Duodenal mucosa (tissue), 2 donors: Measurements from ENCODE around the gene DCTN1.
"Not testable (repeated sequence)": the region's sequence is repeated elsewhere in the genome, so short reads cannot be mapped to it uniquely, and the experiment has no call there.

Experiments used
- H3K27ac ChIP-seq: one replicate; pipeline ENCODE4 v1.7.0; 2013; ENCODE audit warnings: low read depth, low read length
- H3K27me3 ChIP-seq, 2 donors: one replicate each; pipeline ENCODE4 v1.7.0; 2013; ENCODE audit warnings: low read length in 2 of 2, control low read depth in 1 of 2; ENCODE audit not compliant: insufficient read depth in 2 of 2, control insufficient read depth in 1 of 2
- H3K36me3 ChIP-seq, 2 donors: one replicate each; pipeline ENCODE4 v1.7.0; 2013; ENCODE audit warnings: low read length in 2 of 2, control low read depth in 1 of 2; ENCODE audit not compliant: insufficient read depth in 2 of 2, control insufficient read depth in 1 of 2
- H3K4me1 ChIP-seq, 2 donors: one replicate each; pipeline ENCODE4 v1.7.0; 2013; ENCODE audit warnings: low read length in 2 of 2, control low read depth in 1 of 2; ENCODE audit not compliant: insufficient read depth in 2 of 2, control insufficient read depth in 1 of 2
- H3K4me3 ChIP-seq, 2 donors: one replicate each; pipeline ENCODE4 v1.7.0; 2013; ENCODE audit warnings: low read length in 2 of 2, low read depth in 1 of 2
- H3K9ac ChIP-seq, 2 donors: one replicate each; pipeline ENCODE4 v1.7.0; 2013; ENCODE audit warnings: low read length in 2 of 2, low read depth in 1 of 2
- H3K9me3 ChIP-seq, 2 donors: one replicate each; pipeline ENCODE4 v1.7.0; 2013; ENCODE audit warnings: low read length in 2 of 2, control low read depth in 1 of 2; ENCODE audit not compliant: control insufficient read depth in 1 of 2

Gene DCTN1

DNA sequence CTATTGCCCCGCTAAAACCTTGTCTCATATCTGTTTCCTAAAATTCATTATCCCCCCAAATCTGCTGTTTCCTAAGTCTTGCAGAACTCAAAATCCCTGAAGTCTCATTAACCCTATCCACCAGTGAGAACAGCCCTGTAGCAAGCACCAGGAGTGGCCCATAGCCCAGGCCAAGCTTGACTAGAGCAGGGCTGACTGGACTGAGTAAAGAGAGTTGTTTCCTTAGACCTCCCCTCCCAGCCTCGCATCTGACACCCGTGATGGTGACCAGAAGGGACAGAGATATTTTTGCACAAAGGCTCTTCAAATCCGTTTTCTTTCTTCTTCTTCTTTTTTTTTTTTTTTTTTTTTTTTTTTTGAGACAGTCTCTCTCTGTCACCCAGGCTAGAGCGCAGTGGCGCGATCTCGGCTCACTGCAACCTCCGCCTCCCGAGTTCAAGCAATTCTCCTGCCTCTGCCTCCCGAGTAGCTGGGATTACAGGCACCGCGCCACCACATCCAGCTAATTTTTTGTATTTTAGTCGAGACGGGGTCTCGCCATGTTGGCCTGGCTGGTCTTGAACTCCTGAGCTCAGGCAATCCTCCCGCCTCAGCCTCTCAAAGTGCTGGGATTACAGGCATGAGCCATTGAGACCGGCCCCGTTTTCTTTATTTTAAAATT is 40.5 kb upstream of the DCTN1 start:
- H3K27ac ChIP-seq, H3K9me3 ChIP-seq, H3K27me3 ChIP-seq: not testable (repeated sequence)
- peaks cover 10 to 21% of the 10 kb centered on the region in 2 donors for H3K4me1 ChIP-seq
- peaks cover 9 to 12% of the 10 kb centered on the region in 2 donors for H3K36me3 ChIP-seq
- peak overlapping the region; percentile 81 to 86 for H3K4me3 ChIP-seq
- H3K9ac ChIP-seq: peak overlapping the region in 1 of 2 donors; percentile 49

DNA sequence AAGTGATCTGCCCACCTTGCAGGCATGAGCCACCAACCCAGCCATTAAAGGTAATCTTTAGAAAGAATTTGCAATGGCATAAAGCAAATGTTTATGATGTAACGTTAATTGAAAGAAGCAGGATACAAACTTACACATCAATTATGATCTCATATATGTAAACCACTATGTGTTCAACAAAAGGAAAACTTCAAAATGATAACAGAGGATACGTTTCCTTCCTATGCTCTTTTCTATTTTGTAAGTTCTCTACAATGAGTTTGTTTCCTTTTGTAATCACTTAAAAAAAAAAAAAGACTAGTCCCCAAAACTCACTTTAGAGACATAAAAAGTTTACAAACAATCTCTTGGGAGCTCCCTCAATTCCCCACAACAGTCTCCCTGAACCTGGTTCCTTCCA is 39.9 kb upstream of the DCTN1 start:
- no peak overlapping the region for H3K27ac ChIP-seq
- H3K9me3 ChIP-seq: no peaks in the 10 kb centered on the region

DNA sequence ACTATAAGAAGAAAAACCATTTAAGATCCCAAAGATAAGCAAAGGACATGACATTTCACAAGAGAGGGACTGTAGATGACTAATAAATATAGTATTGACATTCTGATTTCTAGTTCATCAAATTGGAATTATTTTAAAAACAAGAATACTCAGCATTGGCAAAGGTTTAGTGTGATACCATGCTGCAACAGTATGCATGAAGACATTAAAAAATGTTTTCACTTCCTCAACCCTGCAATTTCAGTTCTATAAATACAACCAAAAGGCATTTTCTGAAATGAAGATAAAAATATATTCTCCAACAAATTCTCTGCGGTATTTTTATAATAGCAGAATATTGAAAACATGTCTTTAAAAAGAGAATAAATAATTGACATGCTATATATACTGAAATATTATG is 39.2 kb upstream of the DCTN1 start:
- Histone ChIP-seq H3K9ac (no peak overlapping the region), H3K27me3 (no peaks in the 10 kb centered on the region), H3K4me3 (no peak overlapping the region), H3K4me1 (peaks cover 6 to 30% of the 10 kb centered on the region in 2 donors), H3K27ac (no peak overlapping the region), H3K36me3 (peaks cover 0 to under 1% of the 10 kb centered on the region in 2 donors), H3K9me3 (no peaks in the 10 kb centered on the region)

More for the DNA sequence above, 39.9 kb upstream of the DCTN1 start:
- Histone ChIP-seq H3K4me3 (no peak overlapping the region), H3K27me3 (no peaks in the 10 kb centered on the region), H3K9ac (no peak overlapping the region), H3K36me3 (peaks cover 4 to 7% of the 10 kb centered on the region in 2 donors), H3K4me1 (peaks cover 4 to 23% of the 10 kb centered on the region in 2 donors)

DNA sequence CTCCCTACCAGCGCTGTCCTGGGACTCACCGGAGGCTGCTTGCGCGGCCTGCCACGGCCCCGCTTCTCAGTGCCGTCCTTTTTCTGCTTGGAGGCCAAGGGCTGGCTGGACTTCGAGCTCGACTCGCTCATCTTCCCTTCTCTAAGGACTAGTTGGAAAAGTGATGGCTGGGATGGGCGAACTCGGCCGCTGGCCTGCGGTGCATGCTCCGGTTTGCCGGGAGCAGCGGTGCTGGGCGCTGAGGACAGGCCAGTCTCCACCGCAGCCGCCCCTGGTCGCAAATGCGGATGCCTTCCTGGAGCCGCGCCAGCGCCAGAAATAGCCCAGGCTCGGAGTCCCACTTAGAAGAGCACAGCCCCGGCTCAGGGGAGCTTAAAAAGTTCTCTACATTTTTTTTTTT is 38.2 kb upstream of the DCTN1 start:
- Histone ChIP-seq H3K27me3 (no peaks in the 10 kb centered on the region), H3K4me1 (peaks cover 17 to 40% of the 10 kb centered on the region in 2 donors), H3K9me3 (no peaks in the 10 kb centered on the region), H3K4me3 (no peak overlapping the region), H3K27ac (no peak overlapping the region), H3K36me3 (no peaks in the 10 kb centered on the region), H3K9ac (no peak overlapping the region)

DNA sequence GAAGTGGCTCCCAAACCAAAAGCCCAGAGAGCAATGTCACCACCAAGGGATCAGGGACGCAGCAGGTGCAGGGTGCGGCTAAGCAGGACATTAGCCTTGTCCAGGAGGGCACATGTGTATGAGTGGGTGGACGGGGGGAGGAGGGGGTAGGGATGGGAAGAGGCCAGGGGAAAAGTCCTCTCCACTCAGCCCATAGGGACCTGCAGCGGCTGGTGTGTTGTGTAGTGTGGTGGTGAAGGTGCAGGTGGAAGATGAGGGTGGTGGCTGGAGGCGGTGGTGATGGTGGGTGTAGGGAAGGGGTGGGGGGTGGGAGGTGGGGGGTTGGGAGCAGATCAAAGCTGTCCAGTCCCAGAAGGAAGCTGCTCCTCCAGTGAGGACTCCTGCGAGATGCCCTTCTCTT is 37.7 kb upstream of the DCTN1 start:
- no peak overlapping the region for H3K27ac ChIP-seq
- no peaks in the 10 kb centered on the region for H3K27me3 ChIP-seq
- H3K9ac ChIP-seq: no peak overlapping the region
- H3K36me3 ChIP-seq: no peaks in the 10 kb centered on the region
- H3K9me3 ChIP-seq: no peaks in the 10 kb centered on the region
- H3K4me1 ChIP-seq: peaks cover 22 to 46% of the 10 kb centered on the region in 2 donors
- no peak overlapping the region for H3K4me3 ChIP-seq

DNA sequence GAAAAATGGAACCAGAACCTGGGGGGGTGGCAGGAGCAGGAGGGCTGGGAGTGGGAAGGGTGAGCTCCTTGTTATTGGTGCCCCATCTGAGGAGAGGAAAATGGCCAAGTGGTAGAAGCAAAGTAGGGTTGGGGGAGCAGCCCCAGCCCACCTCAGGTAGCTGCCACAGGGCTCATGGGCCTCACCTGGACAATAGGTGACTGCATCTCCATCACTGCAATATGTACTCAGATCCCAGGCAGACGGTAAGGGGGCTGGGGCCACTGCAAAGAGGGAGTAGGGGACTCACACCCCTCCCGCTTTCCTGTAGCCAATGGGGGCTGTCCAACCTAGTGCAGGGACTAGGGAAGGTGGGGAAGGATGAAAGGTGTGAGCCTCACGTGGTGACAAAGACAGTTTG is 37.1 kb upstream of the DCTN1 start:
- no peaks in the 10 kb centered on the region for H3K36me3 ChIP-seq
- H3K27me3 ChIP-seq: no peaks in the 10 kb centered on the region
- H3K9me3 ChIP-seq: no peaks in the 10 kb centered on the region
- no peak overlapping the region for H3K4me3 ChIP-seq
- peaks cover 23 to 44% of the 10 kb centered on the region in 2 donors for H3K4me1 ChIP-seq
- H3K9ac ChIP-seq: no peak overlapping the region
- H3K27ac ChIP-seq: no peak overlapping the region

DNA sequence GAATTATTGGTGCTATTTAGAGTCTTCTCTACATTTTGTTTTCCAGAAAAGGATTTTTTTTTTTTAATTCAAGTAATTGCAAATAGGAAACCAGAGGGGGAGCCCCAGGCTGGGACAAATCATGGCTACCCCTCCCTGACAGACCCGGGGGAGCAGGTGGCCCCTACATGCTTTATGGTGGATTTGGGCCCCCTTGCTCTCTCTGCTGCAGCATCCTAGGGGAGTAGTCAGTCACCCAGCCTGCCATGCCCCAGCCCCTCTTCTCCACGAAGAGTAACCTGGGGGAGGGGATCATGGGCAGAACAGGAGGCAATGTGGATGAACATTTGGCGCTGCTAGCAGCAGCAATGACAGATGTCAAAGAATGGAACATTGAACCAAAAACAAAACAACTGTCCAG is 36.7 kb upstream of the DCTN1 start:
- H3K27me3 ChIP-seq: no peaks in the 10 kb centered on the region
- no peaks in the 10 kb centered on the region for H3K9me3 ChIP-seq
- H3K9ac ChIP-seq: no peak overlapping the region
- no peaks in the 10 kb centered on the region for H3K36me3 ChIP-seq
- H3K4me1 ChIP-seq: peaks cover 23 to 41% of the 10 kb centered on the region in 2 donors
- H3K4me3 ChIP-seq: no peak overlapping the region
- no peak overlapping the region for H3K27ac ChIP-seq

DNA sequence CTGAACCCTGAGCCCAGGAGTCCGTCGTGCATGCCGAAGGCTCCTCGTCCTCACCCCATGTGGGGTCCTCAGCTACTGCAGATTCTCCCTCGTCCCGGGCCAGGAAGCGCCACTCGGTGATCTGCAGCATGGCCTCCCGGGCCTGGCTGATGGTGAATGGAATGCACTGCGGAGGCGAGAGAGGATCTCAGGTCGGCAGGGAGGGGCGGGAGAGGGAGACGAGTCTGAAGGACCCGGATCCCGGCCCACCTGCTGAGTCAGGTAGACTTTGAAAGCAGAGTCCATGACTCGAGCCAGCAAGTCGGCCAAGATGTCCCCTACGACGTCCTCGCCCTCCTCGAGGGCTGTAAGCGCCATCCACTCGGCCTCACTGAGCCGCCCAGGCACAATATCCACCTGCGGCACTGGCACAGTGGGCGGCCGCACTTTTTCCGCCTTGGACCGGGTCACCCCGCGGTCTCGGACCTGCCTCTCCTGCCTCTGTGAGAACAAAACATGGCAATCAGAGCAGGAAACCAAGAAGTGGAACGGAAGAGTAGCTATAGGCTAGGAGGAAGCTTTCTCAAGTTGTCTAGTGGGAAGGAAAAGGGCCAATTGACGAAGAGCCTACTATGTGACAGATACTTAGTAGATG is 35.8 kb upstream of the DCTN1 start:
- Histone ChIP-seq H3K36me3 (no peaks in the 10 kb centered on the region), H3K27ac (no peak overlapping the region), H3K9ac (peak overlapping the region; percentile 51 to 57), H3K4me3 (peak overlapping the region; percentile 70 to 75), H3K4me1 (peaks cover 19 to 41% of the 10 kb centered on the region in 2 donors), H3K9me3 (no peaks in the 10 kb centered on the region), H3K27me3 (no peaks in the 10 kb centered on the region)

DNA sequence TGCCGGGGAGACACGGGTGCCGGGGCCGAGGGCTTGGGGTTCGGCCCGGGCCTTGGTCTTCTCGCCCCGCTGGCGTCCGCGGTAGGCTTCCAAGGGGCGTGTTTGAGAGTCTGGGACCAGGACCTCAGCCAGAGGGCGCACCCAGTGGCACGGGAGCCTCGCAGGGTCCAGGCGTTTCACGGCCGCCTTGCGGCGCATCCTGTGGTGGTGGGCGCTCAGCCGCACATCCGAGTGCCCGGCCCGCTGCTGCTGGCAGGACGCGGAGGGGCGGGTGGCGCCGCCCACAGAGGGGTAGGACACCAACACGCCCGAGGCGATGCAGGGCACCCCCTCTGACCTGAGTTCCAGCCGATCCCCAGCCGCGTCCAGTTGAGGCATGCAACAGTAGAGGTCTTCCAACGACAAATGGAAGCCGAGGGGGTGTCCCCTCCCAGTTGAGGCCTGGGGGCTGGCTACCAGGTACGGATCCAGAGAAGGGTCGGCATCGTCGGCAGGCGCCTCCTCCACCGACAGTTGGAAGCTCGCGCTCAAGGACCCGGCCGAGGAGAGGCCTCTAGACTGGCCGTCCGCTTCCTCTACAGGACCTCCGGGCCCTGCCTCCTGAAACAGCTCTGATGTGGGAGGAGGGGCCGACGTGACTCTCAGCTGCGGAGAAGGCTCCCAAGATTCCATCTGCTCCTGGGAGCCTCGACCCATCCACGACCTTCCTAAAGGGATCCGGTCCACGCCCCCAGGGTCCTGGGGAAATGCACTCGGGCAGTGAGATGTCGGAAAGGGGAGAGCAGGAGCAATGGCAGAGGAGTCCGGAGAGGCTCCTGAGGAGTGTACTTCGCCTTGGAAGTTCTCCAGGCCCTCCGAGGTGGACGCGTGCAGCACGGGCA is 35.0 kb upstream of the DCTN1 start:
- H3K27ac ChIP-seq: no peak overlapping the region
- H3K27me3 ChIP-seq: no peaks in the 10 kb centered on the region
- no peaks in the 10 kb centered on the region for H3K9me3 ChIP-seq
- H3K4me3 ChIP-seq: peak overlapping the region; percentile 70 to 75
- H3K36me3 ChIP-seq: no peaks in the 10 kb centered on the region
- H3K4me1 ChIP-seq: peaks cover 19 to 35% of the 10 kb centered on the region in 2 donors
- H3K9ac ChIP-seq: peak overlapping the region; percentile 51 to 57

DNA sequence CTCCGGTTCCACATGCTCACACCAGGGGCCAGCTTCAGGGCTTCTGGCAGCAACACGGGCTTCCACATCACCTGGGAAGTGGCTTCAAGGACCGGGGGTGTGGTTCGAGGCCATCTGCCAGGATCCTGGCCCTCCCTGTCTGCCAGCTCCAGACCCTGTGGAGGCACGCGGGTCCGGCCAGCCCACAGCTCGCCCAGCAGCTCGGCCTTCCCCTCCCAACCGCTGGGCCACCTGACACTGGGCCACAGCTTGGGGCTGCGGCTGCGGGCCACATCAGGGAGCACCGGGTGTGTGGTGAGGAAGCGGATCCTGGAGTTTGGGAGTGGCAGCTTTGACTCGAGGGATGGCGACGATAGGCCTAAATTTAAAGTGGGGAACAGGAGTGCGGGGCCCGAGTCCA is 34.3 kb upstream of the DCTN1 start:
- Histone ChIP-seq H3K27ac (no peak overlapping the region), H3K9me3 (no peaks in the 10 kb centered on the region), H3K9ac (peak overlapping the region; percentile 1 to 57)

More for the DNA sequence above, 34.3 kb upstream of the DCTN1 start:
- Histone ChIP-seq H3K4me3 (peak overlapping the region; percentile 70 to 75), H3K4me1 (peaks cover 19 to 35% of the 10 kb centered on the region in 2 donors), H3K27me3 (no peaks in the 10 kb centered on the region), H3K36me3 (no peaks in the 10 kb centered on the region)
